Hematopoietic multipotent progenitor cell (in vitro differentiated cells): ENCODE results near the gene FAM222A. TPM values are rescaled to one million over a fixed set of nuclear protein-coding genes. Genes with fewer than 3 reads are reported as not detected.

Experiments
- DNase-seq, 3 donors: peaks; one replicate each; pipeline ENCODE4 v3.0.0-alpha.2; 2011 to 2015; ENCODE audit warnings: low read depth in 2 of 3, low spot score in 2 of 3
- total RNA-seq: library from RNA; depleted of rRNA; stranded (reverse); fragments of >200 nt; gene quantifications from one replicate; pipeline ENCODE4 v1.2.3, GENCODE V29; 2012

Gene FAM222A
- total RNA-seq, result 0.81 TPM

DNA sequence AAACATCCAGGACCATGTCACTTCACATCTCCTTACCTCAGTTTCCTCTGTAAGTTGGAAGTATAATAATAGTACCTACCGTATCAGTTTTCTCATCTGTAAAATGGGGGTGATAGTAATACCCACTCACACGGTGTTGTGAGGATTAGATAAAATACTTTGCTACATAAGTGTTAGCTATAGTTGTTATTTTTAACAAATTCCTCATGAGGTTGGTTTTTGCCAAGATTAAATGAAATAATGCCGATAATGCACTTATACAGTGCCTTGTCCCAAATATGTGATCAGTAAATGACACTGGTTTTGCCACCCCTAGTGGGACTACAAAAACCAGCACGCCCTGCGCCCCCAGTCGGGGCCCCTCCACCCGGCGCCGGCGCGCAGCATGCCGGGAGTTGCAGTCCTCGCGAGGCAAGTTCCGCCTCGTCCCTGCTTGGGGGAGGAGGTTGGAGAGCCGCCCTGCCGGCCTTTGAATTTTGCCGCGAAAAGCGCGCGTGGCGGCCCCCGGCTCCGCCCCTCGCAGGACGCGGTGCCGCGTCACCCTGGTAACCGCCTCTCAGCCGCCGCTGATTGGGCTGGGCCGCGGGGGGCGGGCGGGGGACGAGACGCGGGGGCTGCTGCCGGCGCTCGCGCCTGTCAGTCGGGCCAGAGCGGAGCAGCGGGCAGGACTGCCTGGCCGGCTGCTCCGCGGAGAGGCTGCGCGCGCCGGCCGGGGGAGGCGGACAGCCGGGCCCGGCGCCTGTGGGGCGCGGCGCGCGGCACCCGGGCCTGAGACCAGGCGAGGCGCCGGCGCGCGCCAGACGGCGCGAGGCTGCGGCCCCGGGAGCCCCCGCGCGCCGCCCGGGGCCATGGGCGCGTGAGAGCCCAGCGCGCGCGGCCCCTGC lies at the start of gene FAM222A:
TSS of gene FAM222A (plus strand) at position 639 of the 884 bp plus-strand sequence. CDS start 30,322 bp downstream, outside the sequence.
- DNase-seq, result peak; percentile 97 to 98 (median 98)

DNA sequence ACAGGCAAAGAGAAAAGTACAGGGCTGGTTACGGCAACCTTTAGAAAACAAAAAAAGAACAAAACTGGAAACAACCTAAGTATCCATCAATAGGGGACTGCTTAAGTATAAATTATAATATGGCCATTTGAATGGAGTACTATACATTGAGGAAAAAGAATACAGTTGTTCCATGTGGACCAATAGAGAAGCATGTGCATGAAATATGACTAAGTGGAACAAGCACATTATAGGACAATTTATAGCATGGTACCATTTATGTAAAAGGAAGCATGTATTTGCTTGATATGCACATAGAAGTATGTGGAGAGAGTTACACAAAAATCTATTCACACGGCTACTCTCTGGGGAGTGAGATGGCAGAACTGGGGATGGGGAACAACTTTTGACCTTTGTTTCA lies 49.2 kb upstream of the FAM222A start:
- DNase-seq, result no peak

- no peak for DNase-seq
Measured at GRCh38 chr12:109666068-109666467, 47.6 kb upstream of the FAM222A start.

DNA sequence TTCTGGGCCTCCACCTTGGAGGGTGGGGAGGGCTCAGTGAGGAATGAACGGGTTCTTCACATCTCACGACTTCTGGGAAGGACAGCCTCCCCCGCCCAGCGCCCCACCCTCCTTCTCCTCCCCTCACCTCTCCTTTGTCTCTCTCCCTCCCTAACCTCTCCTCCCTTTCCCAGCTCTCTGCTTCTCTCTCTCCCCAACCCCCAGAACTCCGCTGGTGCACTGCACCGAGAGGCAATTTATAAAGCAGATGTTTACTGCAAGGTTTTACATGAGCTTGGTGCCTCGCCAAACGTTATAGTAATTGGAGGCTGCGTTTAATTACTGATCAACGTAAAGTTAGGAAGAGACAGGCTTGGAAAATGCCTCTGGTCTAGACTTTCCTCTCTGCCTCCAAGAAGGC lies 42.9 kb upstream of the FAM222A start:
- DNase-seq, result no peak

DNA sequence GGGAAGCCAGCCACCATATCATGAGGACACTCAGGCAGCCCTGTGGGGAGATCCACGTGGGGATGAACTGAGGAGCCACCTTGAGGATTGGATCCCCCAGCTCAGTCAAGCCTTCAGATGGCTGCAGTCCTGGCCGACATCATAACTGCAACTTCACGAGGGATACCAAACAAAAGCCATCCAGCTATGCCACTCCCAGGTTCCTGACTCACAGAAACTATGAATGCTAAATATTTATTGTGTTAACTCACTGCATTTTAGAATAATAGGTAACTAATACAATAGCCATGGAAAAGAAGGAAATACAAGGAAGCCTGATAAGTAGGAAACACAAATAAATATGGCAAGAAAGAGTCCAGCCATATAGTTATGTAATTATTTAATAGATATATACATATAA lies 42.1 kb upstream of the FAM222A start:
- DNase-seq, result no peak

DNA sequence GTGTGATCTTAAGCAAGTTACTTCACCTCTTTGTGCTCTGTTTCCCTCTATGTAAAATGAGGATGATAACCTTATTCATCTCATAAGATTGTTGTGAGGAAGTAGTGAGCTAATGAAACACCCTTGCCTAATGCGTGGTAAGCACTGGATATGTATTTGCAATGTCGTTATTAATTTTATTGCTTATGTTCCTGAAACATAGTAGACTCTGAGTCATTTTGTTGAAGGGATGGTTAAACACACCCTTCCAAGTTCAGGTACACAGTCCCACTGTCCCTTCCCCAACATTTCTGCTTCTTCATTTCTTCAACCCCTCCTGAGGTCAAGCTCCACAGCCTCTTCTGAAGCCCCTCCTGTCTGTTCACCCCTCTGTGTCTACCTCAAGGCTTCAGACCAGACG lies 40.2 kb upstream of the FAM222A start:
- no peak for DNase-seq

DNA sequence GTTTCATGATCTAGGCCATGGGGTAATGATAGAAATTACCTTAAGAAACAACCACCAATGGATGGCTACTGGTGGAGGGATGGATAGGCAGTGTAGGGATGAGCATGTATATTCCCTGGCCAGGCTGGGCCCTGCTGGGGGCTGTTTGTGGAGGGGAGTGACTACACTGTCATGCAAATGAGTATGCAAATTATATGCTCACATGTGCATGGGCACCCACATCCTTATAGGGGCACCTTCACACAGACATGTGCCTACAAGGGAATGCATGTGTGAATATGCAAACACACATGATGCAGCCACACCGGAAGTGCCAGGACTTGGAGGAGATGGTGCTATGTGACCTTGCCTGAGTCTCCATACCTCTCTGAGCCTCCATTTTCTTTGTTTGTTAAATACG lies 39.7 kb upstream of the FAM222A start:
- no peak for DNase-seq

DNA sequence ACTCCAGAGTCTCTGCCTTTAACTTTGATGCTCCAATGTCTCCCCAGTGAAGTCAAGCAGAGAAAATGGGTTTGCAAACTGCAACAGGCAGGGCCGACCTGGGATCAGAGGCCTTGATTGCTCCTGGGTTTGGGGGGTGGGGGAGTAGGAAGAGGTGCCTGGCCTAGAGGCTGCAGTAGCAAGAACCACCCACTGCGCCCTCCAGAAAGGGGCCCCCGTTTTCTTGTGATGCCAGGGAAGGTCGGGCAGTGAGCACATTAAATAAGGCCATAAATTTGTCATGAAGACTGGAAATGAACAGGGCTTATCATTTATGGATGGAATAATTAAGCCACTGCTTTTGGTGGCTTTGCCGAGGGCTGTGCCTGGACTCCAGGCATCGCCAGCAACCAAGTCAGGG lies 38.2 kb upstream of the FAM222A start:
- DNase-seq, result no peak

GRCh38 chr12:109677279-109677691 lies 36.3 kb upstream of the FAM222A start:
- DNase-seq, result no peak

- DNase-seq, result no peak
Measured at GRCh38 chr12:109678719-109679118, 34.9 kb upstream of the FAM222A start.

DNA sequence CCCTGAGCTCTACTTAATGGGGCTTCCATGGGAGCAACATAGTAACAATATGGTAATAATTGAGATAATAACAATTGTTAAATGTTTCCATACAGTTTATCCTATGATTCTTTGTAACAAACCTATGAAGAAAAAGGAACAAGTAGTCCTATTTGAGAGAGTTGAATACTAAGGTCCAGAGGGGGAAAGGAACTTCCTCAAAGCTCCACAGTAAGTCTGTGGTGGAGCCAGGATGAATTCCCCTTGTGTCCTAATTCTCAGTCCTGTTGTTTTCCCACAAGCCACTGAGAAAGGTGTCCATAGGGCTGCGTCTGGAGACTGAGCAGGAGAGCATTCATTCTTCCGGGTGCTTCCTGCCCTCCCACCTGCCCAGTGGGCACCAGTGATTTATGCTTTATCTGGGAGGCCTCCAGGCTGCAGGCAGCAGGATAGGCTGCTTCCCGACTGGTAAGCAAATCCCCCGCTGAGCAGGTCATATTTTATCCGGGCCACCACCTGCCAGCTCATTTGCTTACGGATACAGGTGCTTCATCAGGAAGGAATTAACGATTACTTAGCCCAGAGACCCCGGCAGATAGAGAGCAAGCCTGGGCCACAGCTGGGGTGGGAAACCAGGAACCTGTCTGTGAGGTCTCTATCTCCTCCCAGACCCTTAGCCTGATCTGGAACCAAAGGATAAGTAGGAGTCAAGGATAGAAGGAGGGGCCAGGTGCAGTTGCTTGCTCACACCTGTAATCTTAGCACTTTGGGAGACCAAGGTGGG lies 33.9 kb upstream of the FAM222A start:
- no peak for DNase-seq

- no peak for DNase-seq
Measured at GRCh38 chr12:109680264-109681005, 33.2 kb upstream of the FAM222A start.

DNA sequence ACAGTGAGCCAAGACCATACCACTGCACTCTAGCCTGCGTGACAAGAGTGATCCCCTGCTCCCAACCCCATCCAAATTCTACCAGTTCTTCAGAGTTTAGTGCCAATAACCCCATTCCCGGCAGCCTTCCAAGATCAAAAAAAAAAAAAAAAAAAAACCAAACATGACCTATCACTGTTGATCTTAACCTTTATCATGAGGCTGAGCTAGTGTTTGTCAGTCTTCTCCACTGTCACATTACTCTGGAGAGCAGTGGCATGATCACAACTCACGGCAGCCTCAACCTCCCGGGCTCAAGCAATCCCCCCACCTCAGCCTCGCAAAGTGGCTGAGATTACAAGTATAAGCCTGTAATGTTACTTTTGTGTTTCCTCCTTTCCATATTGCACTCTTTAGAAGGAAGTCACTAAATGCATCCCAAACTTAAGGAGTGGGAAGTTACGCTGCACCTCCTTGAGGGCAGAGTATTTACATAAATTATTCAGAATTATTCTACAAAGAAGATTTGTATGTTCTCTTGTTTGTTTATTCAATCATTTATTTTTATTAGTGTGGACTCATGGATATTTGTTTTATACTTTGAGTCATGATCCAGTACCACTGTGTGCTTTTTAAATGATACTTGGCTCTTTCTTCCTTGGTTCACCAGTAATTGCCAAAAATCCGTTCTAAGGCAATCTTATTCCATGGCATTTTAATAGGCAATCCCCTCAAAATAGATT lies 31.5 kb upstream of the FAM222A start:
- DNase-seq, result no peak

- no peak for DNase-seq
Measured at GRCh38 chr12:109682708-109683060, 30.9 kb upstream of the FAM222A start.

GRCh38 chr12:109683316-109683715 lies 30.3 kb upstream of the FAM222A start:
- DNase-seq, result no peak

DNA sequence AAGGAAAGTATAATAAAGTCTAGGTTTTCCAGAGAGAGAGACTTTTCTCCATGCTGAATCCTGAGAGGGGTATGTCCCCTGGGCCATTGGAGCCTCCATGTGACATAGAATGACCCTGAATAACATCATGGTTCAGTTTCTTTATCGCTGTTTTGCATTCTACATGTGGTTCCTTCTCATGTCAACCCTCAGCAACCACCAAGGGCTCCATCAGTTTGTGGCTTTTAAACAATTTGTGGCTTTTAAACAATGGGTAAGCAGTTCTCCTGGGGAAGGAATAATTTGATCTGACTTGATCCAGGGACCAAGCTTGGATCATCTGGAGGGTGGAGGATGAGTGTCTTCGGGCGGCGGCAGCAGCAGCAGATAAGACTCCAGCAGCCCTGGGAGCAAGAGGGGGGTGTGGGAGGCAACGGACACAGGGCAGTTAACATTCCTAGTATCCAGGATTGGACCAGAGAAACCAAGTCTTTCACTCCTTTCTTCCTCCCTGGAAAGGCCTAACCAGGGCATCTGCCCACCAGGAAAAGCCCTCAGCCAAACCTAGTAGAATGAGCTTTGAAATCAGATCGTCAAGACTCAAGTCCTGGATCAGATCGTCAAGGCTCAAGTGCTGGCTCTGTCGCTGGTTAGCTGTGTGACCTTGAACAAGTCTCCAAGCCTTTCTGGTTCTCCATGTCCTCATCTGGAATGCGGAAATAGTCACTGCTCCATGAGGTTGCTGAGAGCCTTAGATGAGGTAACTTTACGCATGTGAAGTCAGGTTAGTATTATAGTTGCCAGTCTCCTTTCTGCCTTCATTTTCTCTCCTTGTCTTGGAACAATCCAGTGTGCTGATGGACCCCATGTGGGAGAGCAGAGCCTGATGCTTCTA lies 27.8 kb upstream of the FAM222A start:
- DNase-seq, result no peak

DNA sequence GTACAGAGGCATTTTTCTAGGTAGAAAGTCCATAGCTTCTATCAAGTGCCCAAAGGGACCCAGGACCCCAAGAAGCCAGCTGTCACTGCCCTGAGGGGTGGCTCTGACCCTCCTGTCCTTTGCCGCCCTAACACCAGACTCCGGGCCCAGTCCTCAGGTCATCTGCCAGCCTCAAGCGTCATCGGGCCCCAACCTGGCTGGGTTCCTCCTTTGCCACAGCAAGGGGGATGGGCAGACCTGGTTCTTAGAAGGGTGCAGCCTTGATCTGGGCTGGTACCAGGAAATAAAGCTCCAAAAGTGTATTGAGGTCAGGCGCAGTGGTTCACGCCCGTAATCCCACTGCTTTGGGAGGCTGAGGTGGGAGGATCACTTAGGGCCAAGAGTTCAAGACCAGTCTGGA lies 27.1 kb upstream of the FAM222A start:
- DNase-seq, result no peak

GRCh38 chr12:109687250-109687649 lies 26.4 kb upstream of the FAM222A start:
- no peak for DNase-seq

- DNase-seq, result no peak
Measured at GRCh38 chr12:109689426-109689825, 24.2 kb upstream of the FAM222A start.

- DNase-seq, result no peak
Measured at GRCh38 chr12:109693160-109693559, 20.5 kb upstream of the FAM222A start.
